ENCODE data around the gene STPG2. TPM values are rescaled to one million over a fixed set of nuclear protein-coding genes. Genes with fewer than 3 reads are reported as not detected.
"Not testable (repeated sequence)": the region's sequence is repeated elsewhere in the genome, so short reads cannot be mapped to it uniquely, and the experiment has no call there.

The STPG2 gene
- total RNA-seq, 4 donors from 2014 or later: 0.79 to 1.2 TPM; not detected in 2

DNA sequence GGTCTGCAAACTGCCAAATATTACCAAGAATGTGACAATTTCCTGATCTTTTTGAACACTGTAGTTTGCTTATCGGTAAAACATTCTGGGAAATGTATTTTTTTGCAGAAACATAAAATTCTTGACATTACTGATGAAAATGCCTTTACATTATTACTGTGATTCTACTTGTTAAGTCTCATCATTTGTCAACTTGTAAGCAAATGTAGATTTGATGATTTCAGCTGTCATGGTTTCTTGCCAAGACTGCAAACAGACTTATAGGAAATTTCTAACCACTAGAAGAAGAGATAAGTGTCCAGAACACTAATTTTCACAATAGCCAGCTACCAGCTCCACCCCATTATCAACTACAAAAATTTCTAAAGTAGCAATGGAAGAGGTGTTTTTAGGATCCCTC, 560.4 kb downstream of the STPG2 start:
- no peak overlapping the region for H3K4me3 ChIP-seq
- H3K36me3 ChIP-seq: no peaks in the 10 kb centered on the region
- 40 to 76% methylated on average over 1 of the region's 1 CpG for WGBS, 2 donors (ENCODE audit: low coverage in 1 of 2)
- H3K27ac ChIP-seq: no peak overlapping the region
- H3K9me3 ChIP-seq: no peaks in the 10 kb centered on the region
- no peak for DNase-seq
- no peaks in the 10 kb centered on the region for H3K4me1 ChIP-seq
- intact Hi-C loops (cut with DNase I; ENCODE audit: low total_unique reads) (no loop called here), in situ Hi-C loops (cut with MboI; ENCODE audit: low pct_ligation_motif_present in 1 of 4, low pct_unique_long_range_greater_than_20kb in 1 of 4, low sequenced_read_pairs in 3 of 4) (no loop called here)
- no peaks in the 10 kb centered on the region for H3K27me3 ChIP-seq
- no peak for TF ChIP-seq POLR2AphosphoS5 (IDR thresholded peaks at IDR 0.05)
- TF ChIP-seq CTCF (IDR thresholded peaks at IDR 0.05): no peak
- no peak for TF ChIP-seq POLR2A (IDR thresholded peaks at IDR 0.05)
- TF ChIP-seq EP300 (IDR thresholded peaks at IDR 0.05; ENCODE audit: low read depth): no peak

GRCh38 chr4:97577004-97577403, 566.3 kb downstream of the STPG2 start:
- DNase-seq: no peak
- 54 to 55% methylated on average over 2 of the region's 2 CpGs for WGBS, 2 donors (ENCODE audit: low coverage in 1 of 2)

DNA sequence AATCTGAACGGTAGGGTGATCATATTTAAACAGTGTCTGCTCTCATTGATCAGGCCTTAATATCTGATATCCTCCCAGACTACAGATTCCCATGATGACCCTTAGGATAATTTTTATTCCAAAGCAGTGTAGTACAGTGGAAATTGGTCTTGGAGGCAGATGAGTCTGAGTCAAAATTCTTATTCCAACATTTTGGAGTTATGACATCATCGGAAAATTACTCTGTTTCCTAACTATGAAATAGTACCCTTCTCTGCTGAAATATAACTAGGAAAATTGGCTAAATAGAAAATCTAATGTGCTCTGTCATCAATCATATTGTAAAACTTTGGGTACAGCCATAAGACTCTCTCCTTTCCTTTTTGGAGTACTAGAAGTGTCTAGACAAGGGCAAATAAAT, 583.3 kb downstream of the STPG2 start:
- Histone ChIP-seq H3K4me3 (no peak overlapping the region), H3K4me1 (no peaks in the 10 kb centered on the region), H3K9me3 (no peaks in the 10 kb centered on the region), H3K27me3 (no peaks in the 10 kb centered on the region), H3K27ac (no peak overlapping the region), H3K36me3 (no peaks in the 10 kb centered on the region)
- no peak for DNase-seq
- 82 to 83% methylated on average over 2 of the region's 2 CpGs for WGBS, 2 donors (ENCODE audit: low coverage in 1 of 2)
- in situ Hi-C loops (cut with MboI; ENCODE audit: low pct_ligation_motif_present in 1 of 4, low pct_unique_long_range_greater_than_20kb in 1 of 4, low sequenced_read_pairs in 3 of 4) (no loop called here), intact Hi-C loops (cut with DNase I; ENCODE audit: low total_unique reads) (no loop called here)
- no peak for TF ChIP-seq POLR2AphosphoS5 (IDR thresholded peaks at IDR 0.05)

More at GRCh38 chr4:97577004-97577403, 566.3 kb downstream of the STPG2 start:
- H3K36me3 ChIP-seq: no peaks in the 10 kb centered on the region
- TF ChIP-seq CTCF (IDR thresholded peaks at IDR 0.05): no peak
- no peak for TF ChIP-seq EP300 (IDR thresholded peaks at IDR 0.05; ENCODE audit: low read depth)
- TF ChIP-seq POLR2A (IDR thresholded peaks at IDR 0.05): no peak
- no peak for TF ChIP-seq POLR2AphosphoS5 (IDR thresholded peaks at IDR 0.05)
- H3K4me1 ChIP-seq: no peaks in the 10 kb centered on the region
- H3K4me3 ChIP-seq: no peak overlapping the region
- in situ Hi-C loops (cut with MboI; ENCODE audit: low pct_ligation_motif_present in 1 of 4, low pct_unique_long_range_greater_than_20kb in 1 of 4, low sequenced_read_pairs in 3 of 4): no loop called here
- H3K27ac ChIP-seq: no peak overlapping the region
- no peaks in the 10 kb centered on the region for H3K27me3 ChIP-seq
- no peaks in the 10 kb centered on the region for H3K9me3 ChIP-seq
- intact Hi-C loops (cut with DNase I; ENCODE audit: low total_unique reads): no loop called here

GRCh38 chr4:97558204-97558778, 585.0 kb downstream of the STPG2 start:
- DNase-seq: no peak
- Histone ChIP-seq H3K27ac (no peak overlapping the region), H3K36me3 (no peaks in the 10 kb centered on the region), H3K27me3 (no peaks in the 10 kb centered on the region), H3K4me3 (no peak overlapping the region), H3K4me1 (no peaks in the 10 kb centered on the region), H3K9me3 (no peaks in the 10 kb centered on the region)
- intact Hi-C loops (cut with DNase I; ENCODE audit: low total_unique reads) (no loop called here), in situ Hi-C loops (cut with MboI; ENCODE audit: low pct_ligation_motif_present in 1 of 4, low pct_unique_long_range_greater_than_20kb in 1 of 4, low sequenced_read_pairs in 3 of 4) (no loop called here)
- TF ChIP-seq POLR2AphosphoS5 (IDR thresholded peaks at IDR 0.05): no peak
- no peak for TF ChIP-seq EP300 (IDR thresholded peaks at IDR 0.05; ENCODE audit: low read depth)
- TF ChIP-seq CTCF (IDR thresholded peaks at IDR 0.05): no peak
- no peak for TF ChIP-seq POLR2A (IDR thresholded peaks at IDR 0.05)
- WGBS, 2 donors (ENCODE audit: low coverage in 1 of 2): 58 to 78% methylated on average over 4 of the region's 4 CpGs

GRCh38 chr4:97550637-97551036, 592.6 kb downstream of the STPG2 start:
- H3K4me1 ChIP-seq; H3K27ac ChIP-seq; H3K9me3 ChIP-seq; in situ Hi-C loops (cut with MboI; ENCODE audit: low pct_ligation_motif_present in 1 of 4, low pct_unique_long_range_greater_than_20kb in 1 of 4, low sequenced_read_pairs in 3 of 4); H3K27me3 ChIP-seq; intact Hi-C loops (cut with DNase I; ENCODE audit: low total_unique reads); H3K36me3 ChIP-seq; DNase-seq; H3K4me3 ChIP-seq: not testable (repeated sequence)
- WGBS, 2 donors (ENCODE audit: low coverage in 1 of 2): 81% methylated on average over 10 of the region's 10 CpGs; no CpG with 5 or more reads in 1 of the 2 donors

Measured in transverse colon (tissue), 4 donors.